HepG2 (cell line): ENCODE measurements around the gene SCNM1. TPM values are rescaled to one million over a fixed set of nuclear protein-coding genes. Genes with fewer than 3 reads are reported as not detected.

Experiments used
- ARNT ChIP-seq: fragments of 450-650 bp; IDR thresholded peaks from 2 replicates; pipeline ENCODE4 v1.6.1; 2017
- BRD4 ChIP-seq: sonication (generic); formaldehyde crosslinking; IDR thresholded peaks from 2 replicates; pipeline ENCODE4 v1.4.0; 2020; ENCODE audit warnings: missing genetic modification reagents
- FOXP1 ChIP-seq, 2 experiments: fragments of 450-650 bp in 1 of 2; IDR thresholded peaks; 2 replicates each; pipeline ENCODE4 v1.6.1; 2017 to 2018; ENCODE audit warnings: antibody characterized with exemption in 1 of 2
- HNF4G ChIP-seq, 2 experiments: sonication (generic) in 1 of 2; formaldehyde crosslinking in 1 of 2; IDR thresholded peaks; 2 replicates each; pipeline versions ENCODE4 v1.4.0 to v1.6.1; 2011 to 2020; ENCODE audit warnings: borderline replicate concordance in 2 of 2, low read depth in 2 of 2, mild to moderate bottlenecking in 2 of 2, low read length in 1 of 2, missing genetic modification reagents in 1 of 2, moderate library complexity in 1 of 2
- MED1 ChIP-seq: sonication (generic); formaldehyde crosslinking; IDR thresholded peaks from 2 replicates; pipeline ENCODE4 v1.4.0; 2020; ENCODE audit warnings: missing genetic modification reagents
- MNT ChIP-seq: fragments of 450-650 bp; IDR thresholded peaks from 2 replicates; pipeline ENCODE4 v1.6.1; 2016
- NCOR1 ChIP-seq: fragments of 200-600 bp; sonication (generic); IDR thresholded peaks from 2 replicates; pipeline ENCODE4 v1.7.0; 2017; ENCODE audit warnings: antibody characterized with exemption, low read length, borderline replicate concordance
- NFAT5 ChIP-seq: sonication (generic); formaldehyde crosslinking; IDR thresholded peaks from 2 replicates; pipeline ENCODE4 v1.4.0; 2020; ENCODE audit warnings: missing genetic modification reagents
- NFE2L1 ChIP-seq: sonication (generic); formaldehyde crosslinking; IDR thresholded peaks from 2 replicates; pipeline ENCODE4 v1.4.0; 2020; ENCODE audit warnings: missing genetic modification reagents, mild to moderate bottlenecking, borderline replicate concordance
- SIN3A ChIP-seq: IDR thresholded peaks from 2 replicates; pipeline ENCODE4 v1.6.1; 2011; ENCODE audit warnings: low read depth, mild to moderate bottlenecking, control low read depth, low read length, borderline replicate concordance
- SRSF9 ChIP-seq: fragments of 200-400 bp; formaldehyde crosslinking; IDR thresholded peaks from 2 replicates; pipeline ENCODE4 v1.6.1; 2018; ENCODE audit warnings: borderline replicate concordance, mild to moderate bottlenecking, low read depth, low read length; ENCODE audit not compliant: insufficient read depth, poor library complexity, severe bottlenecking
- ZFP36L1 ChIP-seq: sonication (generic); formaldehyde crosslinking; IDR thresholded peaks from 2 replicates; pipeline ENCODE4 v1.8.0; 2022; ENCODE audit warnings: mild to moderate bottlenecking, missing genetic modification reagents, moderate library complexity
- ZSCAN25 ChIP-seq: sonication (generic); formaldehyde crosslinking; IDR thresholded peaks from 2 replicates; pipeline ENCODE4 v1.8.0; 2022; ENCODE audit warnings: mild to moderate bottlenecking, missing genetic modification reagents
- polyA plus RNA-seq, 8 experiments: library from polyadenylated mRNA; depleted of rRNA in 3 of 8; stranded (reverse) in 7 of 8; unstranded in 1 of 8; fragments of >200 nt; fragmentation: Illumina TruSeq in 4 of 8; extraction: Trizol in 4 of 8; gene quantifications; 2 replicates each; pipeline versions ENCODE4 v1.2.1 to v1.2.3, GENCODE V29; 2011 to 2016; ENCODE audit warnings: low read depth in 4 of 8, missing spikeins in 1 of 8, mixed read lengths in 1 of 8; ENCODE audit not compliant: insufficient read depth in 1 of 8
- total RNA-seq, 5 experiments: library from RNA; depleted of rRNA; stranded (reverse); fragments of >200 nt; fragmentation: Illumina TruSeq; extraction: Trizol; gene quantifications; 2 replicates each; pipeline ENCODE4 v1.2.3, GENCODE V29; 2016; ENCODE audit warnings: low read depth in 1 of 5
- TF ChIP-seq, protein P1 (sequence below): sonication (generic); formaldehyde crosslinking; IDR thresholded peaks from 2 replicates; pipeline ENCODE4 v1.5.0; 2020; ENCODE audit warnings: missing genetic modification reagents
- TF ChIP-seq, protein P2 (sequence below): sonication (generic); formaldehyde crosslinking; IDR thresholded peaks from 2 replicates; pipeline ENCODE4 v1.5.0; 2020; ENCODE audit warnings: mild to moderate bottlenecking, missing genetic modification reagents, moderate library complexity

SCNM1 gene
- total and polyA plus RNA-seq, 2 of the 13 experiments (the other 11 are each of a cell fraction or from before 2014, with no cell fraction given), result 16.3 to 31.5 TPM

GRCh38 chr1:151147665-151148064 is 18.3 kb upstream of the SCNM1 start (continued):
- TF ChIP-seq HNF4G (IDR thresholded peaks at IDR 0.05; ENCODE audit: borderline replicate concordance, low read depth, low read length), result peak; percentile 60; the same call in 1 of the 2 replicates
- no peak; the same call in 1 of the 2 replicates for TF ChIP-seq HNF4G (CRISPR knock-in tag; IDR thresholded peaks at IDR 0.05; ENCODE audit: borderline replicate concordance, low read depth)
- TF ChIP-seq ZSCAN25 (CRISPR knock-in tag), result 0 out of 2 replicates have a peak, but pooled peaks have one; percentile 8
- peak; percentile 34; the same call in 1 of the 2 replicates for TF ChIP-seq NCOR1
- TF ChIP-seq MED1 (CRISPR knock-in tag), result 0 out of 2 replicates have a peak, but pooled peaks have one; percentile 8
- TF ChIP-seq SIN3A, result no peak
- TF ChIP-seq, protein P1, sequence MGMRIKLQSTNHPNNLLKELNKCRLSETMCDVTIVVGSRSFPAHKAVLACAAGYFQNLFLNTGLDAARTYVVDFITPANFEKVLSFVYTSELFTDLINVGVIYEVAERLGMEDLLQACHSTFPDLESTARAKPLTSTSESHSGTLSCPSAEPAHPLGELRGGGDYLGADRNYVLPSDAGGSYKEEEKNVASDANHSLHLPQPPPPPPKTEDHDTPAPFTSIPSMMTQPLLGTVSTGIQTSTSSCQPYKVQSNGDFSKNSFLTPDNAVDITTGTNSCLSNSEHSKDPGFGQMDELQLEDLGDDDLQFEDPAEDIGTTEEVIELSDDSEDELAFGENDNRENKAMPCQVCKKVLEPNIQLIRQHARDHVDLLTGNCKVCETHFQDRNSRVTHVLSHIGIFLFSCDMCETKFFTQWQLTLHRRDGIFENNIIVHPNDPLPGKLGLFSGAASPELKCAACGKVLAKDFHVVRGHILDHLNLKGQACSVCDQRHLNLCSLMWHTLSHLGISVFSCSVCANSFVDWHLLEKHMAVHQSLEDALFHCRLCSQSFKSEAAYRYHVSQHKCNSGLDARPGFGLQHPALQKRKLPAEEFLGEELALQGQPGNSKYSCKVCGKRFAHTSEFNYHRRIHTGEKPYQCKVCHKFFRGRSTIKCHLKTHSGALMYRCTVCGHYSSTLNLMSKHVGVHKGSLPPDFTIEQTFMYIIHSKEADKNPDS (CRISPR knock-in tag), result peak; percentile 93
- TF ChIP-seq NFAT5 (CRISPR knock-in tag), result no peak
- no peak for TF ChIP-seq ARNT
- TF ChIP-seq MNT, result 0 out of 2 replicates have a peak, but pooled peaks have one; percentile 21
- no peak for TF ChIP-seq ZFP36L1 (CRISPR knock-in tag)
- no peak for TF ChIP-seq NFE2L1 (CRISPR knock-in tag)
- TF ChIP-seq SRSF9, result no peak
- 0 out of 2 replicates have a peak, but pooled peaks have one; percentile 8 for TF ChIP-seq FOXP1 (IDR thresholded peaks at IDR 0.05)
- TF ChIP-seq FOXP1 (CRISPR knock-in tag; IDR thresholded peaks at IDR 0.05), result peak; percentile 65
- no peak for TF ChIP-seq BRD4
- TF ChIP-seq, protein P2, sequence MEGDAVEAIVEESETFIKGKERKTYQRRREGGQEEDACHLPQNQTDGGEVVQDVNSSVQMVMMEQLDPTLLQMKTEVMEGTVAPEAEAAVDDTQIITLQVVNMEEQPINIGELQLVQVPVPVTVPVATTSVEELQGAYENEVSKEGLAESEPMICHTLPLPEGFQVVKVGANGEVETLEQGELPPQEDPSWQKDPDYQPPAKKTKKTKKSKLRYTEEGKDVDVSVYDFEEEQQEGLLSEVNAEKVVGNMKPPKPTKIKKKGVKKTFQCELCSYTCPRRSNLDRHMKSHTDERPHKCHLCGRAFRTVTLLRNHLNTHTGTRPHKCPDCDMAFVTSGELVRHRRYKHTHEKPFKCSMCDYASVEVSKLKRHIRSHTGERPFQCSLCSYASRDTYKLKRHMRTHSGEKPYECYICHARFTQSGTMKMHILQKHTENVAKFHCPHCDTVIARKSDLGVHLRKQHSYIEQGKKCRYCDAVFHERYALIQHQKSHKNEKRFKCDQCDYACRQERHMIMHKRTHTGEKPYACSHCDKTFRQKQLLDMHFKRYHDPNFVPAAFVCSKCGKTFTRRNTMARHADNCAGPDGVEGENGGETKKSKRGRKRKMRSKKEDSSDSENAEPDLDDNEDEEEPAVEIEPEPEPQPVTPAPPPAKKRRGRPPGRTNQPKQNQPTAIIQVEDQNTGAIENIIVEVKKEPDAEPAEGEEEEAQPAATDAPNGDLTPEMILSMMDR (CRISPR knock-in tag), result no peak
